Right hindlimb (tissue), 1 donor: Measurements from ENCODE around the gene CRKL.
"Not testable (repeated sequence)": the region's sequence is repeated elsewhere in the genome, so short reads cannot be mapped to it uniquely, and the experiment has no call there.

Source experiments
- DNase-seq: peaks from one replicate; pipeline ENCODE4 v3.0.0-alpha.2; 2018

Gene CRKL

DNA sequence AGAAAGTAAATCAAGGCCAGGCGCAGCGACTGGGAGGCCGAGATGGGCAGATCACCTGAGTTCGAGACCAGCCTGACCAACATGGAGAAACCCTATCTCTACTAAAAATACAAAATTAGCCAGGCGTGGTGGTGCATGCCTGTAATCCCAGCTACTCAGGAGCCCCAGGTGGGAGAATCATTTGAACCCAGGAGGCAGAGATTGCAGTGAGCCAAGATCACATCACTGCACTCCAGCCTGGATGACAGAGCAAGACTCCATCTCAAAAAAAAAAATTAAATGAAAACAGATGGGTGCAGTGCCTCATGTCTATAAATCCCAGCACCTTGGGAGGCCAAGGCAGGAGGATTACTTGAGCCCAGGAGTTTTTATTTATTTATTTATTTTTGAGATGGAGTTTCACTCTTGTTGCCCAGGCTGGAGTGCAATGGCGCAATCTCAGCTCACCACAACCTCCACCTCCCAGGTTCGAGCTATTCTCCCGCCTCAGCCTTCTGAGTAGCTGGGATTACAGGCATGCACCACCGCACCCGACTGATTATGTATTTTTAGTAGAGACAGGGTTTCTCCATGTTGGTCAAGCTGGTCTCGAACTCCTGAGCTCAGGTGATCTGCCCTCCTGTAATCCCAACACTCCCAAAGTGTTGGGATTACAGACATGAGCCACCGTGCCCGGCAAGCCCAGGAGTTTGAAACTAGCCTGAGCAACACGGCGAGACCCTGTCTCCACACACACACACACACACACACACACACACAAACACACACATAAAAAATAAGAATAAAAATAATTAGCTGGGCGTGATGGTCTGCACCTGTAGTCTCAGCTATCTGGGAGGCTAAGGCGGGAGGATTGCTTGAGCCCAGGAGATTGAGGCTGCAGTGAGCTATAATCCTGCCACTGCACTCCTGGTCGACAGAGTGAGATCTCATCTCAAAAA, 15.8 kb upstream of the CRKL start:
- DNase-seq = not testable (repeated sequence)

DNA sequence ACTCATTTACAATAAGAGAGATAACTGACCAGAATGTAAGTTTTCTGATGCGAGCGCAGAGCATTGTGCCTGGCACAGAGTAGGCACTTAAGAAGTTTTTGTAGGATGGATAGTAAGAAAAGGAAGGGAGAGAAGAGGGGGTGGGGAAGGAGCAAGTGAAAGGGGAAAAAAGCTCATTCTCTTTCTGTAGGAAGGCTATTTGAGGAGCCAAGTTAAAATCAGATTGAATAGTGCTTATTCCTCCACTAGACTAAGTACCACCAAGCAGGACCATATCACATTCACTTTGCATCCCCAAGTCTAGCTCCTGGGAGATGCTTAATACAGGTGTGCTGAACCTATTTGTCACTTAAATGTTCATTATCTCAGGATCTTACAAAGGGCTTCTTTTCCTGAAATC, 14.1 kb upstream of the CRKL start:
- no peak for DNase-seq

DNA sequence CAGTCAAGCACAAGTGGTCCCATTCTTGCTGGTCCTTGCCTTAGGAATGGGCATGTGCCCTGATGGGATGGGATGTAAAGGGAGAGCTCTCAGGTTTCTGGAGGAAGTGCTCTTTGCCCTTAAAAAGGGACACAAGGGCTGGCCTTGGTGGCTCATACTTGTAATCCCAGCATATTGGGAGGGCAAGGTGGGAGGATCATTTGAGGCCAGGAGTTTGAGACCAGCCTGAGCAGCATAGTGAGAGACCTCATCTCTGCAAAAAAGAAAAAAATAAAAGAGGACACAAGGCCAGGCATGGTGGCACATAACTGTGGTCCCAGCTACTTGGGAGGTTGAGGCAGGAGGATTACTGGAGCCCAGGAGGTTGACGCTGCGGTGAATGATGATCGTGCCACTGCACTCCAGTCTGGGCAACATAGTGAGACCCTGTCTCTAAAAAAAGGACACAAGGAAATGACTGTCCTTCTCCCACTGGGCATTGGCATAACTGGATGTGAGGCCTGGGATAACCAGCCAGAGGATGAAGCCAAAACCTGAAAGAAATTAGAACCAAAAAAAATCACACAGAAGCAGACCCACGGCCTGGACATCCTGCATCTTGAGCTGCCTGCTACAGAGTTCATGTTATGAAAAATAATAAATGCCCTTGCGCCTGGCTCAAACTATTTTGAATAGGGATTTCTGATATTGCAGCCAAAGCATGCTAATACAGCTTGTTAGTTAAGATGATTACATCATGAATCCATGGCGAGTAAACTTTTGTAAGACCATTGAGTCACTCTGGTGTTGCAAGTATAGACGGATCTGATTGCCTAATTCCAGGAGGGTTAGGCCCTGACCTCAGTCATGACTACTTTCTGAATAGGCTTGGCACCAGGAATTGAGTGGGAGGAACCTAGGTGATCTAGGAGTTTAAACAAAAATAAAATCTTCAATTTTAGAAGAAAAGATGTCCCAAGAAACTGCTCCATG, 12.9 kb upstream of the CRKL start:
- DNase-seq = no peak

DNA sequence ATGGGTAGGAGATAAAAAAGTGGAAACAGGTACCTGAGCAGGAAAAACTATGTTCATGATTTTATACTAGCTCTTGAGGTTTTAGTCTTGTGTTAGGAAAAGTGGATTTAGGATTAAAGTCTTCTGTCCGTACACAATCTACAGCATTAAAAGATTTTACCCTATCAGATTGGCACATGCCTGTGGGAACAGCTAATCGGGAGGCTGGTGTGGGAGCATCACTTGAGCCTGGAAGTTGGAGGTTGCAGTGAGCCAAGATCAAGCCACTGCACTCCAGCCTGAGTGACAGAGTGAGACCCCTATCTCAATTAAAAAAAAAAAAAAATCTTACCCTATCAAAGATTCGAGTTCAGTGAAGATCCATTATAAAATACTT, 12.2 kb upstream of the CRKL start:
- DNase-seq = no peak

GRCh38 chr22:20905415-20906386, 11.5 kb upstream of the CRKL start:
- no peak for DNase-seq

DNA sequence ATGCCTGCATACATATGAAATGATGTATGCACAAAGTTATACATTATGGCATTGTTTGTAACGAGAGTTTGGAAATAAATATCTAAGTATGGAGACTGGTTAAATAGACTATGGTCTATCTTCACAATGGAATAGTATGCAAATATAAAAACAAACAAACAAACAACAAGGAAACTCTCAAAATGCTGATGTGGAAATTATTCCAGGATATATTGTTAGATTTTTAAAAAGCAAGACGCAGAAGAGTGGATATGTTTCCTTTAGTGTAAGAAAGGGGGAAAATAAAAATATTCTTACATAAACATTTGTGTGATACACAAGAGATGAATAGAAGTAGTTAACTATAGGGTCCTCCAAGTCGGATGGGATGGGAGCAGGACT, 10.8 kb upstream of the CRKL start:
- DNase-seq = no peak

DNA sequence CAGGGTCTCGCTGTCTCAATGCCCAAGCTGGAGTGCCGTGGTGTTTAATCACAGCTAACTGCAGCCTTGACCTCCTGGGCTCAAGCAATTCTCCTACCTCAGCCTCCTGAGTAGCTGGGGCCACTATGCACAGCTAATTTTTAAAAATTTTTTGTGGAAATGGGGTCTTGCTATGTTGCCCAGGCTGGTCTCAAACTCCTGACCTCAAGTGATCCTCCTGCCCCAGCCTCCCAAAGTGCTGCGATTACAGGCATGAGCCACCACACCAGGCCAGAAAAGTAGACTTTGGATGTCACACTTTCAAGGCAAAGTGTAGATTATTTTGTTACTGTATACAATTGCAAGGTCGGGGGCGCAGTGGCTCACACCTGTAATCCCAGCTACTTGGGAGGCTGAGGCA, 8.5 kb upstream of the CRKL start:
- not testable (repeated sequence) for DNase-seq

DNA sequence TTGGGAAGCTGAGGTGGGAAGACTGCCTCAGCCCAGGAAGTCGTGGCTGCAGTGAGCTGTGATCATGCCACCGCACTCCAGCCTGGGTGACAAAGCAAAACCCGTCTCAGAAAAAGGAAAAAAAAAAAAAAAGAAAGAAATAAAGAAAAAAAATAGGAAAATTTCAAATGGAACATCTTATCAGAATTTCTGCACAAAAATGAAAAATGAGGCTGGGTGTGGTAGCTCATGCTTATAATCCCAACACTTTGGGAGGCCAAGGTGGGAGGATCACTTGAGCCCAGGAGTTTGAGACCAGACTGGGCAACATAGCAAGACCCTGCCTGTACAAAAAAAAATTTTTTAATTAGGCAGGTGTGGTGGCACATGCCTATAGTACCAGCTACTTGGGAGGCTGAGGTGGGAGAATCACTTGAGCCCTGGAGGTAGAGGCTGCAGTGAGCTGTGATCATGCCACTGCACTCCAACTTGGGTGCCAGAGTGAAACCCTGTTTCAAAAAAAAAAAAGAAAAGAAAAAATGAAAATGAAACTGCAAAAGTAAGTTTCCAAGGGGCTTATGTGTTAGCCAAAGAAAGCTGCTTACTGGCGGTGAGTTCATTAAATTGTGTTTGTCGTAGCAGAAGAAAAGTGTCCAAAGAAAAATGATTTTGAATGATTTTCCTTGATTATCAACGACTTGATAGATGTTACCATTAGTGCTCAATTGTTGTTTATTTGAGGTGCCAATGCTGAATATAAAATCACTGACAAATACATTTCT, 7.5 kb upstream of the CRKL start:
- no peak for DNase-seq

GRCh38 chr22:20912494-20912893, 4.7 kb upstream of the CRKL start:
- DNase-seq = no peak

DNA sequence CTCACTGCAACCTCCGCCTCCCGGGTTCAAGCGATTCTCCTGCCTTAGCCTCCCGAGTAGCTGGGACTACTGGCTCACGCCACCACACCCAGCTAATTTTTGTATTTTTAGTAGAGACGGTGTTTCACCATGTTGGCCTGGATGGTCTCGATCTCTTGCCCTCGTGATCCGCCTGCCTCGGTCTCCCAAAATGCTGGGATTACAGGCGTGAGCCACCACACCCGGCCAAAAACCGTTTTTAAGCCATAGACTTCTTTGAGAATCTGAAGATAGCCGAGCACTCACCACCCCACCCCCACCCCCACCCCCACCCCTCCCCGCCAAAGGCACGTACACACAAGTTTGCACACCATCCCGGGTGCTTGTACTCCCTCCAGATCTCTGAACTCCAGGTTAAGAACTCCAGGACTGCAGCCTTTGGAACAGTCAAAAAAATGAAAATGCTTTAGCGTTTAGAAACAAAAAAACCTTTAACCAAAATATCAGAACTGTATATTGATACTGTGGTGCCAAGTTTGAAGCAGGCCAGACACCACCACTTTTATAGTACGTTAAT, 1.5 kb downstream of the CRKL start:
- no peak for DNase-seq

GRCh38 chr22:20919718-20920117, 2.5 kb downstream of the CRKL start:
- no peak for DNase-seq

DNA sequence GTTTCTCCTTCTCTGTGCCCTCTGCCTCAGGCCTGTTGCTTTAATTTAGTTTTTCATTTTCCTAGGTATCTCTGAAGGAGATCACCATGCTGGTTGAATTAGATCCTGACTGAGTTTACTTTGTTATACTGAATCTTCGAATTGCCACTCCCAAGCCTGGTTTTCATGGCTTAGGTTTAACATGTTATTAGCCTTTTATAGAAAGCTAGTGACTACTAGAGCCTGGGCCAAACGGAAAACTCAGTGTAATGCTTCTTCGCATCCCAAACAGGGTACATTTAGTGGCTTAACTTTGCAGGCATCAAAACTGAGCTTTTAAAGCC, 3.6 kb downstream of the CRKL start:
- DNase-seq = no peak

- no peak for DNase-seq
Observed at GRCh38 chr22:20922141-20922751, 5.0 kb downstream of the CRKL start.

GRCh38 chr22:20926243-20926642, 9.0 kb downstream of the CRKL start:
- DNase-seq = no peak

DNA sequence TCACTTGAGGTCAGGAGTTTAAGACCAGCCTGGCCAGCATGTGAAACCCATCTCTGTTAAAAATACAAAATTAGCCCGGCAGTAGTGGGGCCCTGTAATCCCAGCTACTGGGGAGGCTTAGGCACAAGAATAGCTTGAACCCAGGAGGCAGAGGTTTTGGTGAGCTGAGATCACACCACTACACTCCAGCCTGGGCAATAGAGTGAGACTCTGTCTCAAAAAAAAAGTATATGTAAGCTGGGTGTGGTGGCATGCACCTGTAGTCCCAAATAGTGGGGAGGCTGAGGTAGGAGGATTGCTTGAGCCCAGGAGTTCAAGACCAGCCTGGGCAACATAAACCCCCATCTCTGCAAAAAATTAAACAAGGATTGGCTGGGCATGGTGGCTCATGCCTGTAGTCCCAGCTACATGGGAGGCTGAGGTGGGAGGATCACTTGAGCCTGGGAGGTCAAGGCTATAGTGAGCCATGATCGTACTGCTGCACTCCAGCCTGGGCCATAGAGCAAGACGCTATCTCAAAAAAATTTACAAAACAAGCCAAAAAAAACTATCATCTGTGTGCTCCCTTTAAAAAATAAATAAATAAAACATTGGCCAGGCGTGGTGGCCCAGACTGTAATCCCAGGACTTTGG, 10.8 kb downstream of the CRKL start:
- no peak for DNase-seq

GRCh38 chr22:20928573-20928967, 11.4 kb downstream of the CRKL start:
- DNase-seq = no peak

GRCh38 chr22:20930004-20930403, 12.8 kb downstream of the CRKL start:
- no peak for DNase-seq

DNA sequence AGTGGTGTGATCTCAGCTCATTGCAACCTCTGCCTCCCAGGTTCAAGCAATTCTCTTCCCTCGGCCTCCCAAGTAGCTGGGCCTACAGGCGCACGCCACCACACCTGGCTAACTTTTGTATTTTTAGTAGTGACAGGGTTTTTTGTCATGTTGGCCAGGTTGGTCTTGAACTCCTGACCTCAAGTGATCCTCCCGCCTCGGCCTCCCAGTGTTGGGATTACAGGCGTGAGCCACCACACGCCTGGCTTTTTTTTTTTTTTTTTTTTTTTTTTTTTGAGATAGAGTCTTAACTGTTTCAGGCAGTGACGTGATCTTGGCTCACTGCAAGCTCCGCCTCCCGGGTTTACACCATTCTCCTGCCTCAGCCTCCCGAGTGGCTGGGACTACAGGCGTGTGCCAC, 13.2 kb downstream of the CRKL start:
- not testable (repeated sequence) for DNase-seq

DNA sequence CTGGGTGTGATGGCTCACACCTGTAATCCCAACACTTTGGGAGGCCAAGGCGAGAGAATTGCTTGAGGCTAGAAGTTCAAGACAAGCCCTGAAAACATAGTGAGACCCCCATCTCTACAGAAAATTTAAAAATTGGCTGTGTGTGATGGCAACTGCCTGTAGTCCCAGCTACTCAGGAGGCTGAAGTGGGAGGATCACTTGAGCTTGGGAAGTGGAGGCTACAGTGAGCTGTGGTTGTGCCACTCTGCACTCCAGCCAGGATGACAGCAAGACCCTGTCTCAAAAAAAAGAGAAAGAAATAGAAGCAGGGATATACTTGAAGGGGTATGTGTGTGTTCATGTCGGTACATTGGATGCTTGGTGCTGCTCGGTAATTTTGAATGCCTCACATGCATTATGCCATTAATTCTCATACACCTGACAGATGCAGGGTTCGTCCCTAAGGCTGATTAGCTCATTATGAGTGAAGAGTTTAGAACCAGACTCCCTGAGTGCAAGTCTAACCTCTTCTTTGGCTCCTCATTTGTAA, 14.0 kb downstream of the CRKL start:
- no peak for DNase-seq

DNA sequence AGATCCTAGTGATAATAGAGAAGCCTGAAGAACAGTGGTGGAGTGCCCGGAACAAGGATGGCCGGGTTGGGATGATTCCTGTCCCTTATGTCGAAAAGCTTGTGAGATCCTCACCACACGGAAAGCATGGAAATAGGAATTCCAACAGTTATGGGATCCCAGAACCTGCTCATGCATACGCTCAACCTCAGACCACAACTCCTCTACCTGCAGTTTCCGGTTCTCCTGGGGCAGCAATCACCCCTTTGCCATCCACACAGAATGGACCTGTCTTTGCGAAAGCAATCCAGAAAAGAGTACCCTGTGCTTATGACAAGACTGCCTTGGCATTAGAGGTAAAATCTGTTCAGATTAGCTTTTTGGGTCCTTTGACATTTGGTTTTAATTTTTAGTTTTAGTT, 16.7 kb downstream of the CRKL start:
- DNase-seq = no peak
